Renal pelvis (tissue), 12 donors: ENCODE results near the gene TIPIN. TPM values are rescaled to one million over a fixed set of nuclear protein-coding genes. Genes with fewer than 3 reads are reported as not detected.
"Not testable (repeated sequence)": the region's sequence is repeated elsewhere in the genome, so short reads cannot be mapped to it uniquely, and the experiment has no call there.

Experiments
- DNase-seq: peaks from one replicate; pipeline ENCODE4 v3.0.0-alpha.2; 2013
- long read RNA-seq, 16 experiments: transcript quantifications; one replicate each; lab custom pipeline, GENCODE V29; 2026
- polyA plus RNA-seq, 3 donors: library from polyadenylated mRNA; unstranded; fragments of 120-200 nt; gene quantifications; one replicate each; pipeline ENCODE4 v1.2.1, GENCODE V29; 2013; ENCODE audit not compliant: insufficient read length in 3 of 3

Gene TIPIN
- 10 to 100 TPM; 16.0 to 20.7 (median 17.4) TPM for polyA plus RNA-seq
- long read RNA-seq, donor 1, partial matches to known transcripts: 0 of 1 reads
- long read RNA-seq, donor 1, other reads (novel, unspliced or antisense): 0 of 1 reads
- long read RNA-seq, donor 2, partial matches to known transcripts: 0 of 6 reads
- long read RNA-seq, donor 2, other reads (novel, unspliced or antisense): 0 of 6 reads
- long read RNA-seq, donor 3, partial matches to known transcripts: 0 of 3 reads
- long read RNA-seq, donor 3, other reads (novel, unspliced or antisense): 0 of 3 reads
- long read RNA-seq, donor 4, partial matches to known transcripts: 0 of 5 reads
- long read RNA-seq, donor 4, other reads (novel, unspliced or antisense): 0 of 5 reads
- long read RNA-seq, donor 5, partial matches to known transcripts: 0 of 1 reads
- long read RNA-seq, donor 5, other reads (novel, unspliced or antisense): 0 of 1 reads
- long read RNA-seq, donor 6, transcript TIPIN-201 (8 exons, 1,744 nt): major isoform, 8 of 10 reads
- long read RNA-seq, donor 6, partial matches to known transcripts: 0 of 10 reads
- long read RNA-seq, donor 6, other reads (novel, unspliced or antisense): 0 of 10 reads
- long read RNA-seq, donor 7, partial matches to known transcripts: 0 of 1 reads
- long read RNA-seq, donor 7, other reads (novel, unspliced or antisense): 0 of 1 reads
- long read RNA-seq, donor 8: 0 reads
- long read RNA-seq, donor 9, partial matches to known transcripts: 0 of 4 reads
- long read RNA-seq, donor 9, other reads (novel, unspliced or antisense): 0 of 4 reads
- long read RNA-seq, donor 10, partial matches to known transcripts: 0 of 1 reads
- long read RNA-seq, donor 10, other reads (novel, unspliced or antisense): 0 of 1 reads
- long read RNA-seq, donor 11, partial matches to known transcripts: 0 of 4 reads
- long read RNA-seq, donor 11, other reads (novel, unspliced or antisense): 0 of 4 reads
- long read RNA-seq, donor 12, partial matches to known transcripts: 0 of 5 reads
- long read RNA-seq, donor 12, other reads (novel, unspliced or antisense): 0 of 5 reads
- long read RNA-seq, donor 13, partial matches to known transcripts: 0 of 4 reads
- long read RNA-seq, donor 13, other reads (novel, unspliced or antisense): 0 of 4 reads
- long read RNA-seq, donor 14: 0 reads
- long read RNA-seq, donor 15: 0 reads
- long read RNA-seq, donor 16, transcript TIPIN-201 (8 exons, 1,744 nt): major isoform, 5 of 5 reads
- long read RNA-seq, donor 16, partial matches to known transcripts: 0 of 5 reads
- long read RNA-seq, donor 16, other reads (novel, unspliced or antisense): 0 of 5 reads

GRCh38 chr15:66356359-66357236 lies at the start of gene TIPIN:
Gene TIPIN, minus strand, starts transcription at chr15:66356685. Its CDS starts 3,738 bp downstream, at chr15:66352947.
- DNase-seq: peak; percentile 94

- DNase-seq: peak; percentile 78
Observed at GRCh38 chr15:66405615-66406014, 49.1 kb upstream of the TIPIN start.

- no peak for DNase-seq
Observed at GRCh38 chr15:66405007-66405406, 48.5 kb upstream of the TIPIN start.

- peak; percentile 60 for DNase-seq
Observed at GRCh38 chr15:66404532-66404931, 48.0 kb upstream of the TIPIN start.

- no peak for DNase-seq
Observed at GRCh38 chr15:66404122-66404521, 47.6 kb upstream of the TIPIN start.

GRCh38 chr15:66403323-66403722 lies 46.8 kb upstream of the TIPIN start:
- DNase-seq: no peak

GRCh38 chr15:66402761-66403284 lies 46.3 kb upstream of the TIPIN start:
- DNase-seq: no peak

- DNase-seq: no peak
Observed at GRCh38 chr15:66401130-66402021, 44.9 kb upstream of the TIPIN start.

GRCh38 chr15:66400351-66400774 lies 43.9 kb upstream of the TIPIN start:
- no peak for DNase-seq

GRCh38 chr15:66399276-66399675 lies 42.8 kb upstream of the TIPIN start:
- DNase-seq: no peak

- DNase-seq: no peak
Observed at GRCh38 chr15:66394915-66395314, 38.4 kb upstream of the TIPIN start.

- no peak for DNase-seq
Observed at GRCh38 chr15:66394472-66394871, 38.0 kb upstream of the TIPIN start.

- DNase-seq: not testable (repeated sequence)
Observed at GRCh38 chr15:66393037-66393436, 36.6 kb upstream of the TIPIN start.

- no peak for DNase-seq
Observed at GRCh38 chr15:66390678-66391077, 34.2 kb upstream of the TIPIN start.

- DNase-seq: no peak
Observed at GRCh38 chr15:66389859-66390381, 33.4 kb upstream of the TIPIN start.

GRCh38 chr15:66389098-66389858 lies 32.8 kb upstream of the TIPIN start:
- DNase-seq: no peak

- DNase-seq: no peak
Observed at GRCh38 chr15:66388576-66388975, 32.1 kb upstream of the TIPIN start.

GRCh38 chr15:66388043-66388363 lies 31.5 kb upstream of the TIPIN start:
- no peak for DNase-seq
